Endothelial cell of umbilical vein (primary cell): ENCODE measurements around the gene RILPL2.
A peak's percentile ranks its signal among the peaks of the same experiment; 100 is the strongest.

Source experiments
- EZH2 ChIP-seq: IDR thresholded peaks from 2 replicates; pipeline ENCODE4 v1.6.1; 2012; ENCODE audit warnings: borderline replicate concordance, low read depth, mild to moderate bottlenecking, moderate library complexity, low read length, inconsistent platforms; ENCODE audit not compliant: severe bottlenecking
- GATA2 ChIP-seq: IDR thresholded peaks from 2 replicates; pipeline ENCODE4 v1.7.0; 2011; ENCODE audit warnings: low read depth, mild to moderate bottlenecking, moderate library complexity, mixed read lengths, low read length; ENCODE audit not compliant: insufficient read length, insufficient read depth
- MYC ChIP-seq: IDR thresholded peaks from one replicate; pipeline ENCODE4 v1.6.1; 2011; ENCODE audit warnings: mild to moderate bottlenecking, low read depth, low read length
- POLR2A ChIP-seq: IDR thresholded peaks from 2 replicates; pipeline ENCODE4 v1.6.1; 2012; ENCODE audit warnings: low read depth, mild to moderate bottlenecking, control low read depth, low read length
- POLR2AphosphoS5 ChIP-seq: IDR thresholded peaks from 2 replicates; pipeline ENCODE4 v1.6.1; 2012; ENCODE audit warnings: low read depth, mild to moderate bottlenecking, control low read depth, low read length, moderate library complexity; ENCODE audit not compliant: insufficient read depth
- TF ChIP-seq, protein P1 (sequence below), 2 donors: IDR thresholded peaks; 1 replicate in 1 of 2; 2 replicates in 1 of 2; pipeline ENCODE4 v1.5.1; 2011; ENCODE audit warnings: low read length in 2 of 2, mild to moderate bottlenecking in 2 of 2, moderate library complexity in 2 of 2, control low read depth in 1 of 2, inconsistent platforms in 1 of 2, low read depth in 1 of 2; ENCODE audit not compliant: insufficient read depth in 1 of 2; ENCODE audit errors: extremely low read depth in 1 of 2
- TF ChIP-seq, protein P2 (sequence below): IDR thresholded peaks from 2 replicates; pipeline ENCODE4 v1.6.1; 2011; ENCODE audit not compliant: insufficient read depth, insufficient read length

GRCh38 chr12:123478762-123479161, 42.3 kb upstream of the RILPL2 start:
- TF ChIP-seq, protein P1, sequence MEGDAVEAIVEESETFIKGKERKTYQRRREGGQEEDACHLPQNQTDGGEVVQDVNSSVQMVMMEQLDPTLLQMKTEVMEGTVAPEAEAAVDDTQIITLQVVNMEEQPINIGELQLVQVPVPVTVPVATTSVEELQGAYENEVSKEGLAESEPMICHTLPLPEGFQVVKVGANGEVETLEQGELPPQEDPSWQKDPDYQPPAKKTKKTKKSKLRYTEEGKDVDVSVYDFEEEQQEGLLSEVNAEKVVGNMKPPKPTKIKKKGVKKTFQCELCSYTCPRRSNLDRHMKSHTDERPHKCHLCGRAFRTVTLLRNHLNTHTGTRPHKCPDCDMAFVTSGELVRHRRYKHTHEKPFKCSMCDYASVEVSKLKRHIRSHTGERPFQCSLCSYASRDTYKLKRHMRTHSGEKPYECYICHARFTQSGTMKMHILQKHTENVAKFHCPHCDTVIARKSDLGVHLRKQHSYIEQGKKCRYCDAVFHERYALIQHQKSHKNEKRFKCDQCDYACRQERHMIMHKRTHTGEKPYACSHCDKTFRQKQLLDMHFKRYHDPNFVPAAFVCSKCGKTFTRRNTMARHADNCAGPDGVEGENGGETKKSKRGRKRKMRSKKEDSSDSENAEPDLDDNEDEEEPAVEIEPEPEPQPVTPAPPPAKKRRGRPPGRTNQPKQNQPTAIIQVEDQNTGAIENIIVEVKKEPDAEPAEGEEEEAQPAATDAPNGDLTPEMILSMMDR (IDR thresholded peaks at IDR 0.05; ENCODE audit: extremely low read depth in 1 of 2, insufficient read depth in 1 of 2, low read depth in 1 of 2, low read length in 2 of 2) = no peak
- TF ChIP-seq, protein P2, sequence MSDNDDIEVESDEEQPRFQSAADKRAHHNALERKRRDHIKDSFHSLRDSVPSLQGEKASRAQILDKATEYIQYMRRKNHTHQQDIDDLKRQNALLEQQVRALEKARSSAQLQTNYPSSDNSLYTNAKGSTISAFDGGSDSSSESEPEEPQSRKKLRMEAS = peak; percentile 57
- TF ChIP-seq POLR2AphosphoS5 (peak; percentile 92), POLR2A (no peak), EZH2 (no peak), MYC (peak; percentile 70), GATA2 (peak; percentile 77)
